ENCODE data around the gene AFF3.
"Not testable (repeated sequence)": the region's sequence is repeated elsewhere in the genome, so short reads cannot be mapped to it uniquely, and the experiment has no call there.

AFF3 gene

GRCh38 chr2:99675130-99675661, 467.2 kb downstream of the AFF3 start:
- no peaks in the 10 kb centered on the region for H3K27me3 ChIP-seq (ENCODE audit: control insufficient read depth, insufficient read depth, low read length)
- no peaks in the 10 kb centered on the region for H3K36me3 ChIP-seq (ENCODE audit: control insufficient read depth, insufficient read depth, low read length)
- no peak overlapping the region for H3K4me3 ChIP-seq (ENCODE audit: low read depth, low read length)

GRCh38 chr2:99674090-99674489, 468.3 kb downstream of the AFF3 start:
- no peak overlapping the region for H3K9ac ChIP-seq (ENCODE audit: low read depth, low read length)
- H3K9me3 ChIP-seq (ENCODE audit: control insufficient read depth, insufficient read depth, low read length), result no peaks in the 10 kb centered on the region
- no peaks in the 10 kb centered on the region for H3K27me3 ChIP-seq (ENCODE audit: control insufficient read depth, insufficient read depth, low read length)
- no peak overlapping the region for H3K4me3 ChIP-seq (ENCODE audit: low read depth, low read length)
- no peaks in the 10 kb centered on the region for H3K36me3 ChIP-seq (ENCODE audit: control insufficient read depth, insufficient read depth, low read length)
- H3K4me1 ChIP-seq (ENCODE audit: control insufficient read depth, insufficient read depth, low read length), result no peaks in the 10 kb centered on the region

More at GRCh38 chr2:99675130-99675661, 467.2 kb downstream of the AFF3 start:
- Histone ChIP-seq H3K9me3 (ENCODE audit: control insufficient read depth, insufficient read depth, low read length) (no peaks in the 10 kb centered on the region), H3K9ac (ENCODE audit: low read depth, low read length) (no peak overlapping the region), H3K4me1 (ENCODE audit: control insufficient read depth, insufficient read depth, low read length) (no peaks in the 10 kb centered on the region)

- no peaks in the 10 kb centered on the region for H3K9me3 ChIP-seq (ENCODE audit: control insufficient read depth, insufficient read depth, low read length)
- no peaks in the 10 kb centered on the region for H3K4me1 ChIP-seq (ENCODE audit: control insufficient read depth, insufficient read depth, low read length)
- H3K27me3 ChIP-seq (ENCODE audit: control insufficient read depth, insufficient read depth, low read length), result no peaks in the 10 kb centered on the region
- H3K36me3 ChIP-seq (ENCODE audit: control insufficient read depth, insufficient read depth, low read length), result no peaks in the 10 kb centered on the region
- H3K9ac ChIP-seq (ENCODE audit: low read depth, low read length), result no peak overlapping the region
- no peak overlapping the region for H3K4me3 ChIP-seq (ENCODE audit: low read depth, low read length)
These were observed 469.5 kb downstream of the AFF3 start for GRCh38 chr2:99672766-99673350.

GRCh38 chr2:99670768-99671734, 471.3 kb downstream of the AFF3 start:
- Histone ChIP-seq H3K9me3 (ENCODE audit: control insufficient read depth, insufficient read depth, low read length) (no peaks in the 10 kb centered on the region), H3K4me3 (ENCODE audit: low read depth, low read length) (no peak overlapping the region), H3K36me3 (ENCODE audit: control insufficient read depth, insufficient read depth, low read length) (no peaks in the 10 kb centered on the region)

GRCh38 chr2:99666256-99666655, 476.1 kb downstream of the AFF3 start:
- Histone ChIP-seq H3K27me3 (ENCODE audit: control insufficient read depth, insufficient read depth, low read length) (no peaks in the 10 kb centered on the region), H3K9ac (ENCODE audit: low read depth, low read length) (no peak overlapping the region), H3K4me1 (ENCODE audit: control insufficient read depth, insufficient read depth, low read length) (no peaks in the 10 kb centered on the region), H3K9me3 (ENCODE audit: control insufficient read depth, insufficient read depth, low read length) (no peaks in the 10 kb centered on the region), H3K4me3 (ENCODE audit: low read depth, low read length) (no peak overlapping the region), H3K36me3 (ENCODE audit: control insufficient read depth, insufficient read depth, low read length) (no peaks in the 10 kb centered on the region)

More at GRCh38 chr2:99670768-99671734, 471.3 kb downstream of the AFF3 start:
- H3K27me3 ChIP-seq (ENCODE audit: control insufficient read depth, insufficient read depth, low read length), result no peaks in the 10 kb centered on the region
- no peak overlapping the region for H3K9ac ChIP-seq (ENCODE audit: low read depth, low read length)
- H3K4me1 ChIP-seq (ENCODE audit: control insufficient read depth, insufficient read depth, low read length), result no peaks in the 10 kb centered on the region

GRCh38 chr2:99663641-99664040, 478.7 kb downstream of the AFF3 start:
- H3K9me3 ChIP-seq (ENCODE audit: control insufficient read depth, insufficient read depth, low read length), result no peaks in the 10 kb centered on the region
- no peak overlapping the region for H3K9ac ChIP-seq (ENCODE audit: low read depth, low read length)
- H3K27me3 ChIP-seq (ENCODE audit: control insufficient read depth, insufficient read depth, low read length), result no peaks in the 10 kb centered on the region
- no peak overlapping the region for H3K4me3 ChIP-seq (ENCODE audit: low read depth, low read length)
- H3K4me1 ChIP-seq (ENCODE audit: control insufficient read depth, insufficient read depth, low read length), result no peaks in the 10 kb centered on the region
- H3K36me3 ChIP-seq (ENCODE audit: control insufficient read depth, insufficient read depth, low read length), result no peaks in the 10 kb centered on the region

- H3K27me3 ChIP-seq (ENCODE audit: control insufficient read depth, insufficient read depth, low read length), result no peaks in the 10 kb centered on the region
- no peak overlapping the region for H3K9ac ChIP-seq (ENCODE audit: low read depth, low read length)
- no peaks in the 10 kb centered on the region for H3K4me1 ChIP-seq (ENCODE audit: control insufficient read depth, insufficient read depth, low read length)
- no peaks in the 10 kb centered on the region for H3K9me3 ChIP-seq (ENCODE audit: control insufficient read depth, insufficient read depth, low read length)
- no peaks in the 10 kb centered on the region for H3K36me3 ChIP-seq (ENCODE audit: control insufficient read depth, insufficient read depth, low read length)
- H3K4me3 ChIP-seq (ENCODE audit: low read depth, low read length), result no peak overlapping the region
These were observed 479.5 kb downstream of the AFF3 start for GRCh38 chr2:99662761-99663341.

GRCh38 chr2:99661761-99662160, 480.6 kb downstream of the AFF3 start:
- H3K9ac ChIP-seq (ENCODE audit: low read depth, low read length); H3K4me3 ChIP-seq (ENCODE audit: low read depth, low read length); H3K27me3 ChIP-seq (ENCODE audit: control insufficient read depth, insufficient read depth, low read length): not testable (repeated sequence)

GRCh38 chr2:99660616-99661406, 481.6 kb downstream of the AFF3 start:
- no peak overlapping the region for H3K4me3 ChIP-seq (ENCODE audit: low read depth, low read length)
- H3K27me3 ChIP-seq (ENCODE audit: control insufficient read depth, insufficient read depth, low read length), result no peaks in the 10 kb centered on the region
- H3K36me3 ChIP-seq (ENCODE audit: control insufficient read depth, insufficient read depth, low read length), result no peaks in the 10 kb centered on the region
- no peak overlapping the region for H3K9ac ChIP-seq (ENCODE audit: low read depth, low read length)
- H3K9me3 ChIP-seq (ENCODE audit: control insufficient read depth, insufficient read depth, low read length), result no peaks in the 10 kb centered on the region
- H3K4me1 ChIP-seq (ENCODE audit: control insufficient read depth, insufficient read depth, low read length), result no peaks in the 10 kb centered on the region

More at GRCh38 chr2:99661761-99662160, 480.6 kb downstream of the AFF3 start:
- not testable (repeated sequence) for H3K4me1 ChIP-seq (ENCODE audit: control insufficient read depth, insufficient read depth, low read length); H3K36me3 ChIP-seq (ENCODE audit: control insufficient read depth, insufficient read depth, low read length); H3K9me3 ChIP-seq (ENCODE audit: control insufficient read depth, insufficient read depth, low read length)

GRCh38 chr2:99659874-99660273, 482.5 kb downstream of the AFF3 start:
- H3K36me3 ChIP-seq (ENCODE audit: control insufficient read depth, insufficient read depth, low read length), result no peaks in the 10 kb centered on the region

GRCh38 chr2:99657691-99658258, 484.6 kb downstream of the AFF3 start:
- Histone ChIP-seq H3K4me1 (ENCODE audit: control insufficient read depth, insufficient read depth, low read length) (peaks cover 2% of the 10 kb centered on the region), H3K27me3 (ENCODE audit: control insufficient read depth, insufficient read depth, low read length) (no peaks in the 10 kb centered on the region), H3K9me3 (ENCODE audit: control insufficient read depth, insufficient read depth, low read length) (no peaks in the 10 kb centered on the region), H3K9ac (ENCODE audit: low read depth, low read length) (no peak overlapping the region), H3K4me3 (ENCODE audit: low read depth, low read length) (no peak overlapping the region), H3K36me3 (ENCODE audit: control insufficient read depth, insufficient read depth, low read length) (no peaks in the 10 kb centered on the region)

More at GRCh38 chr2:99659874-99660273, 482.5 kb downstream of the AFF3 start:
- Histone ChIP-seq H3K4me3 (ENCODE audit: low read depth, low read length) (no peak overlapping the region), H3K27me3 (ENCODE audit: control insufficient read depth, insufficient read depth, low read length) (no peaks in the 10 kb centered on the region), H3K9ac (ENCODE audit: low read depth, low read length) (no peak overlapping the region), H3K9me3 (ENCODE audit: control insufficient read depth, insufficient read depth, low read length) (no peaks in the 10 kb centered on the region), H3K4me1 (ENCODE audit: control insufficient read depth, insufficient read depth, low read length) (no peaks in the 10 kb centered on the region)
